Endothelial cell of umbilical vein (primary cell): ENCODE data around the gene CYTH2.
A peak's percentile ranks its signal among the peaks of the same experiment; 100 is the strongest.

Experiments used
- CTCF ChIP-seq, 2 donors: IDR thresholded peaks; 1 replicate in 1 of 2; 2 replicates in 1 of 2; pipeline ENCODE4 v1.5.1; 2011; ENCODE audit warnings: low read length in 2 of 2, mild to moderate bottlenecking in 2 of 2, moderate library complexity in 2 of 2, control low read depth in 1 of 2, inconsistent platforms in 1 of 2, low read depth in 1 of 2; ENCODE audit not compliant: insufficient read depth in 1 of 2; ENCODE audit errors: extremely low read depth in 1 of 2
- EZH2 ChIP-seq: IDR thresholded peaks from 2 replicates; pipeline ENCODE4 v1.6.1; 2012; ENCODE audit warnings: borderline replicate concordance, low read depth, mild to moderate bottlenecking, moderate library complexity, low read length, inconsistent platforms; ENCODE audit not compliant: severe bottlenecking
- FOS ChIP-seq: IDR thresholded peaks from 2 replicates; pipeline ENCODE4 v1.6.1; 2011; ENCODE audit warnings: mild to moderate bottlenecking, low read length, moderate library complexity, borderline replicate concordance; ENCODE audit not compliant: insufficient read depth
- MAX ChIP-seq: IDR thresholded peaks from 2 replicates; pipeline ENCODE4 v1.6.1; 2011; ENCODE audit not compliant: insufficient read depth, insufficient read length
- MYC ChIP-seq: IDR thresholded peaks from one replicate; pipeline ENCODE4 v1.6.1; 2011; ENCODE audit warnings: mild to moderate bottlenecking, low read depth, low read length
- POLR2A ChIP-seq: IDR thresholded peaks from 2 replicates; pipeline ENCODE4 v1.6.1; 2012; ENCODE audit warnings: low read depth, mild to moderate bottlenecking, control low read depth, low read length
- POLR2AphosphoS5 ChIP-seq: IDR thresholded peaks from 2 replicates; pipeline ENCODE4 v1.6.1; 2012; ENCODE audit warnings: low read depth, mild to moderate bottlenecking, control low read depth, low read length, moderate library complexity; ENCODE audit not compliant: insufficient read depth

- TF ChIP-seq EZH2 (no peak), POLR2A (peak; percentile 62), POLR2AphosphoS5 (peak; percentile 61), FOS (no peak), CTCF (IDR thresholded peaks at IDR 0.05; ENCODE audit: extremely low read depth in 1 of 2, insufficient read depth in 1 of 2, low read depth in 1 of 2, low read length in 2 of 2) (no peak), MAX (no peak), MYC (no peak)
Measured at GRCh38 chr19:48480183-48480557, 11.0 kb downstream of the CYTH2 start.
